Measurements from ENCODE around the gene SUPT5H. TPM values are rescaled to one million over a fixed set of nuclear protein-coding genes. Genes with fewer than 3 reads are reported as not detected.

SUPT5H gene
- total RNA-seq, 1 donor from 2014 or later = 160 TPM

- peaks cover 18% of the 10 kb centered on the region for H3K4me1 Mint-ChIP-seq (ENCODE audit: low read depth, unreplicated experiment)
- no peak for TF ChIP-seq CTCF (IDR thresholded peaks at IDR 0.05; ENCODE audit: partially characterized antibody, unreplicated experiment)
Measured at GRCh38 chr19:39407410-39407659, 38.0 kb upstream of the SUPT5H start.

DNA sequence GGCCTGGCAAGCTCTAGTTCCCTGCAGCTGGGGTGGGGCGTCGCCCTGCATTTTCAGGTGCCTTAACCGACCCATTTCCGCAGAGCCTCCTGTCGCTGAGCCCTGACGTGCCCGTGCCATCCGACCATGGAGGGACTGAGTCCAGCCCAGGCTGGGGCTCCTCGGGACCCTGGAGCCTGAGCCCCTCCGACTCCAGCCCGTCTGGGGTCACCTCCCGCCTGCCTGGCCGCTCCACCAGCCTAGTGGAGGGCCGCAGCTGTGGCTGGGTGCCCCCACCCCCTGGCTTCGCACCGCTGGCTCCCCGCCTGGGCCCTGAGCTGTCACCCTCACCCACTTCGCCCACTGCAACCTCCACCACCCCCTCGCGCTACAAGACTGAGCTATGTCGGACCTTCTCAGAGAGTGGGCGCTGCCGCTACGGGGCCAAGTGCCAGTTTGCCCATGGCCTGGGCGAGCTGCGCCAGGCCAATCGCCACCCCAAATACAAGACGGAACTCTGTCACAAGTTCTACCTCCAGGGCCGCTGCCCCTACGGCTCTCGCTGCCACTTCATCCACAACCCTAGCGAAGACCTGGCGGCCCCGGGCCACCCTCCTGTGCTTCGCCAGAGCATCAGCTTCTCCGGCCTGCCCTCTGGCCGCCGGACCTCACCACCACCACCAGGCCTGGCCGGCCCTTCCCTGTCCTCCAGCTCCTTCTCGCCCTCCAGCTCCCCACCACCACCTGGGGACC lies 37.6 kb upstream of the SUPT5H start:
- no peak for TF ChIP-seq CTCF (IDR thresholded peaks at IDR 0.05; ENCODE audit: partially characterized antibody, unreplicated experiment)
- DNase-seq = peak; percentile 30
- Mint-ChIP-seq H3K9me3 (ENCODE audit: unreplicated experiment) (peaks cover 20% of the 10 kb centered on the region), H3K27ac (ENCODE audit: unreplicated experiment) (no peak overlapping the region), H3K36me3 (ENCODE audit: unreplicated experiment) (no peaks in the 10 kb centered on the region), H3K4me3 (ENCODE audit: unreplicated experiment) (no peak overlapping the region), H3K4me1 (ENCODE audit: low read depth, unreplicated experiment) (peaks cover 18% of the 10 kb centered on the region), H3K27me3 (ENCODE audit: unreplicated experiment) (peaks cover 16% of the 10 kb centered on the region)

More at GRCh38 chr19:39407410-39407659, 38.0 kb upstream of the SUPT5H start:
- Mint-ChIP-seq H3K36me3 (ENCODE audit: unreplicated experiment) (no peaks in the 10 kb centered on the region), H3K4me3 (ENCODE audit: unreplicated experiment) (peak overlapping the region; percentile 85), H3K27me3 (ENCODE audit: unreplicated experiment) (peaks cover 16% of the 10 kb centered on the region), H3K27ac (ENCODE audit: unreplicated experiment) (no peak overlapping the region), H3K9me3 (ENCODE audit: unreplicated experiment) (peaks cover 20% of the 10 kb centered on the region)
- no peak for DNase-seq

DNA sequence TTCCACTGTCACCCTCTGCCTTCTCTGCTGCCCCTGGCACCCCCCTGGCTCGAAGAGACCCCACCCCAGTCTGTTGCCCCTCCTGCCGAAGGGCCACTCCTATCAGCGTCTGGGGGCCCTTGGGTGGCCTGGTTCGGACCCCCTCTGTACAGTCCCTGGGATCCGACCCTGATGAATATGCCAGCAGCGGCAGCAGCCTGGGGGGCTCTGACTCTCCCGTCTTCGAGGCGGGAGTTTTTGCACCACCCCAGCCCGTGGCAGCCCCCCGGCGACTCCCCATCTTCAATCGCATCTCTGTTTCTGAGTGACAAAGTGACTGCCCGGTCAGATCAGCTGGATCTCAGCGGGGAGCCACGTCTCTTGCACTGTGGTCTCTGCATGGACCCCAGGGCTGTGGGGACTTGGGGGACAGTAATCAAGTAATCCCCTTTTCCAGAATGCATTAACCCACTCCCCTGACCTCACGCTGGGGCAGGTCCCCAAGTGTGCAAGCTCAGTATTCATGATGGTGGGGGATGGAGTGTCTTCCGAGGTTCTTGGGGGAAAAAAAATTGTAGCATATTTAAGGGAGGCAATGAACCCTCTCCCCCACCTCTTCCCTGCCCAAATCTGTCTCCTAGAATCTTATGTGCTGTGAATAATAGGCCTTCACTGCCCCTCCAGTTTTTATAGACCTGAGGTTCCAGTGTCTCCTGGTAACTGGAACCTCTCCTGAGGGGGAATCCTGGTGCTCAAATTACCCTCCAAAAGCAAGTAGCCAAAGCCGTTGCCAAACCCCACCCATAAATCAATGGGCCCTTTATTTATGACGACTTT lies 36.8 kb upstream of the SUPT5H start:
- DNase-seq = no peak
- Mint-ChIP-seq H3K27ac (ENCODE audit: unreplicated experiment) (no peak overlapping the region), H3K27me3 (ENCODE audit: unreplicated experiment) (peaks cover 15% of the 10 kb centered on the region), H3K9me3 (ENCODE audit: unreplicated experiment) (peaks cover 23% of the 10 kb centered on the region), H3K36me3 (ENCODE audit: unreplicated experiment) (no peaks in the 10 kb centered on the region), H3K4me3 (ENCODE audit: unreplicated experiment) (peak overlapping the region; percentile 59), H3K4me1 (ENCODE audit: low read depth, unreplicated experiment) (peaks cover 18% of the 10 kb centered on the region)
- TF ChIP-seq CTCF (IDR thresholded peaks at IDR 0.05; ENCODE audit: partially characterized antibody, unreplicated experiment) = no peak

- peak overlapping the region; percentile 81 for H3K4me3 Mint-ChIP-seq (ENCODE audit: unreplicated experiment)
- no peak overlapping the region for H3K27ac Mint-ChIP-seq (ENCODE audit: unreplicated experiment)
- TF ChIP-seq CTCF (IDR thresholded peaks at IDR 0.05; ENCODE audit: partially characterized antibody, unreplicated experiment) = no peak
- peak; percentile 29 for DNase-seq
- peaks cover 19% of the 10 kb centered on the region for H3K4me1 Mint-ChIP-seq (ENCODE audit: low read depth, unreplicated experiment)
- H3K36me3 Mint-ChIP-seq (ENCODE audit: unreplicated experiment) = no peaks in the 10 kb centered on the region
- peaks cover 27% of the 10 kb centered on the region for H3K9me3 Mint-ChIP-seq (ENCODE audit: unreplicated experiment)
- peaks cover 22% of the 10 kb centered on the region for H3K27me3 Mint-ChIP-seq (ENCODE audit: unreplicated experiment)
Measured at GRCh38 chr19:39409208-39410016, 36.0 kb upstream of the SUPT5H start.

Measured in glutamatergic neuron (in vitro differentiated cells).